Osteoblast (primary cell): Measurements from ENCODE around the gene FNDC11. TPM values are rescaled to one million over a fixed set of nuclear protein-coding genes. Genes with fewer than 3 reads are reported as not detected.
A peak's percentile ranks its signal among the peaks of the same experiment; 100 is the strongest.

Experiments
- DNase-seq: peaks from one replicate; pipeline ENCODE4 v3.0.0; 2011; ENCODE audit warnings: low spot score, mixed read lengths; ENCODE audit not compliant: insufficient read length; ENCODE audit errors: missing footprints
- H2AFZ ChIP-seq: 2 replicates; pipeline ENCODE4 v1.6.0; 2011; ENCODE audit warnings: mild to moderate bottlenecking, low read length
- H3K27ac ChIP-seq: 2 replicates; pipeline ENCODE4 v1.5.1; 2011; ENCODE audit warnings: mild to moderate bottlenecking, low read depth, low read length, moderate library complexity
- H3K27me3 ChIP-seq: 2 replicates; pipeline ENCODE4 v1.6.0; 2012; ENCODE audit warnings: mild to moderate bottlenecking, control low read depth, inconsistent platforms, low read length, moderate library complexity; ENCODE audit not compliant: insufficient read depth
- H3K36me3 ChIP-seq: 2 replicates; pipeline ENCODE4 v1.5.1; 2011; ENCODE audit warnings: mild to moderate bottlenecking, low read length, control low read depth, moderate library complexity; ENCODE audit not compliant: insufficient read depth
- H3K4me1 ChIP-seq: 2 replicates; pipeline ENCODE4 v1.5.1; 2011; ENCODE audit warnings: mild to moderate bottlenecking, low read length, control low read depth, moderate library complexity; ENCODE audit not compliant: insufficient read depth
- H3K4me2 ChIP-seq: 2 replicates; pipeline ENCODE4 v1.6.0; 2011; ENCODE audit warnings: mild to moderate bottlenecking, low read length; ENCODE audit not compliant: insufficient read depth
- H3K4me3 ChIP-seq: fragments of 200-600 bp; sonication (generic); 3 replicates; pipeline ENCODE4 v1.5.1; 2012; ENCODE audit warnings: mild to moderate bottlenecking, low read length, inconsistent platforms; ENCODE audit not compliant: insufficient read depth
- H3K79me2 ChIP-seq: 2 replicates; pipeline ENCODE4 v1.6.0; 2012; ENCODE audit warnings: mild to moderate bottlenecking, low read length, control low read depth, inconsistent platforms; ENCODE audit not compliant: insufficient read depth
- H3K9me3 ChIP-seq: 2 replicates; pipeline ENCODE4 v1.5.1; 2011; ENCODE audit warnings: low read depth, low read length, control low read depth
- H4K20me1 ChIP-seq: 2 replicates; pipeline ENCODE4 v1.6.0; 2012; ENCODE audit warnings: mild to moderate bottlenecking, low read length, control low read depth; ENCODE audit not compliant: insufficient read depth
- total RNA-seq: library from RNA; depleted of rRNA; stranded (reverse); fragments of >200 nt; gene quantifications from 2 replicates; pipeline ENCODE4 v1.2.3, GENCODE V29; 2012
- TF ChIP-seq, protein P1 (sequence below): IDR thresholded peaks from 2 replicates; pipeline ENCODE4 v1.5.1; 2011; ENCODE audit warnings: mild to moderate bottlenecking, low read depth, low read length, moderate library complexity; ENCODE audit errors: extremely low read depth

The FNDC11 gene
- total RNA-seq, 1 donor, result not detected

- no peaks in the 10 kb centered on the region for H3K9me3 ChIP-seq
- H3K27me3 ChIP-seq, result no peaks in the 10 kb centered on the region
- H3K79me2 ChIP-seq, result peaks cover 3% of the 10 kb centered on the region
- no peak overlapping the region for H2AFZ ChIP-seq
- H3K27ac ChIP-seq, result no peak overlapping the region
- peaks cover 26% of the 10 kb centered on the region for H4K20me1 ChIP-seq
- H3K4me2 ChIP-seq, result no peak overlapping the region
- no peak overlapping the region for H3K4me3 ChIP-seq
- peaks cover 15% of the 10 kb centered on the region for H3K36me3 ChIP-seq
- DNase-seq, result peak; percentile 76
- H3K4me1 ChIP-seq, result peaks cover 5% of the 10 kb centered on the region
- TF ChIP-seq, protein P1, sequence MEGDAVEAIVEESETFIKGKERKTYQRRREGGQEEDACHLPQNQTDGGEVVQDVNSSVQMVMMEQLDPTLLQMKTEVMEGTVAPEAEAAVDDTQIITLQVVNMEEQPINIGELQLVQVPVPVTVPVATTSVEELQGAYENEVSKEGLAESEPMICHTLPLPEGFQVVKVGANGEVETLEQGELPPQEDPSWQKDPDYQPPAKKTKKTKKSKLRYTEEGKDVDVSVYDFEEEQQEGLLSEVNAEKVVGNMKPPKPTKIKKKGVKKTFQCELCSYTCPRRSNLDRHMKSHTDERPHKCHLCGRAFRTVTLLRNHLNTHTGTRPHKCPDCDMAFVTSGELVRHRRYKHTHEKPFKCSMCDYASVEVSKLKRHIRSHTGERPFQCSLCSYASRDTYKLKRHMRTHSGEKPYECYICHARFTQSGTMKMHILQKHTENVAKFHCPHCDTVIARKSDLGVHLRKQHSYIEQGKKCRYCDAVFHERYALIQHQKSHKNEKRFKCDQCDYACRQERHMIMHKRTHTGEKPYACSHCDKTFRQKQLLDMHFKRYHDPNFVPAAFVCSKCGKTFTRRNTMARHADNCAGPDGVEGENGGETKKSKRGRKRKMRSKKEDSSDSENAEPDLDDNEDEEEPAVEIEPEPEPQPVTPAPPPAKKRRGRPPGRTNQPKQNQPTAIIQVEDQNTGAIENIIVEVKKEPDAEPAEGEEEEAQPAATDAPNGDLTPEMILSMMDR, result no peak
Observed at GRCh38 chr20:63527184-63527583, 26.8 kb upstream of the FNDC11 start.

GRCh38 chr20:63529180-63529860 is 24.6 kb upstream of the FNDC11 start:
- Histone ChIP-seq H3K36me3 (no peaks in the 10 kb centered on the region), H3K27me3 (peaks cover 1% of the 10 kb centered on the region), H3K4me2 (no peak overlapping the region), H4K20me1 (peaks cover 8% of the 10 kb centered on the region), H2AFZ (no peak overlapping the region), H3K79me2 (no peaks in the 10 kb centered on the region), H3K27ac (no peak overlapping the region), H3K4me1 (no peaks in the 10 kb centered on the region), H3K4me3 (no peak overlapping the region), H3K9me3 (no peaks in the 10 kb centered on the region)
- peak; percentile 88 for DNase-seq
- TF ChIP-seq, protein P1, result no peak

GRCh38 chr20:63529861-63530787 is 23.8 kb upstream of the FNDC11 start:
- Histone ChIP-seq H4K20me1 (peaks cover 7% of the 10 kb centered on the region), H3K4me2 (no peak overlapping the region), H3K9me3 (no peaks in the 10 kb centered on the region), H3K36me3 (no peaks in the 10 kb centered on the region), H3K4me1 (no peaks in the 10 kb centered on the region), H3K27me3 (peaks cover 9% of the 10 kb centered on the region), H2AFZ (no peak overlapping the region), H3K27ac (no peak overlapping the region), H3K79me2 (no peaks in the 10 kb centered on the region), H3K4me3 (no peak overlapping the region)
- TF ChIP-seq, protein P1, result no peak
- DNase-seq, result peak; percentile 69

GRCh38 chr20:63530788-63531160 is 23.2 kb upstream of the FNDC11 start:
- no peaks in the 10 kb centered on the region for H3K79me2 ChIP-seq
- no peaks in the 10 kb centered on the region for H3K9me3 ChIP-seq
- no peaks in the 10 kb centered on the region for H3K4me1 ChIP-seq
- no peak overlapping the region for H2AFZ ChIP-seq
- H3K27me3 ChIP-seq, result peaks cover 10% of the 10 kb centered on the region
- TF ChIP-seq, protein P1, result no peak
- peak; percentile 76 for DNase-seq
- peaks cover 5% of the 10 kb centered on the region for H4K20me1 ChIP-seq
- H3K4me2 ChIP-seq, result no peak overlapping the region
- H3K4me3 ChIP-seq, result no peak overlapping the region
- no peak overlapping the region for H3K27ac ChIP-seq
- H3K36me3 ChIP-seq, result no peaks in the 10 kb centered on the region
